IMR-90 (cell line): ENCODE results near the gene GNRH2. TPM values are rescaled to one million over a fixed set of nuclear protein-coding genes. Genes with fewer than 3 reads are reported as not detected.

Experiments
- ATAC-seq: fragments of 200-7000 bp; cut with Tn5 transposase; 2 replicates; pipeline ENCODE4 v1.9.1; 2020; ENCODE audit warnings: low read depth, mild to moderate bottlenecking, moderate library complexity
- BruUV-seq: library from RNA; stranded (reverse); fragments of 400-500 nt; replicated peaks from 2 replicates; lab custom pipeline; 2021; lab: Mats Ljungman, UMichigan
- CTCF ChIA-PET: fragments of 300-600 bp; formaldehyde crosslinking; extraction: SDS; loops from one replicate; lab custom pipeline; 2021; ENCODE audit warnings: antibody characterized with exemption; lab: Yijun Ruan, JAX
- POLR2A ChIA-PET: fragments of 300-600 bp; sonication (Branson Sonifier 250); formaldehyde crosslinking; loops from one replicate; lab custom pipeline; 2022; ENCODE audit warnings: antibody characterized with exemption; ENCODE audit not compliant: unreplicated experiment; lab: Charles Lee
- DNase-seq: peaks from one replicate; pipeline ENCODE4 v3.0.0; 2013
- H2AFZ ChIP-seq: replicated peaks from 2 replicates; pipeline ENCODE3; 2013; ENCODE audit warnings: low read length, mild to moderate bottlenecking; ENCODE audit not compliant: poor library complexity
- H2AK5ac ChIP-seq: 2 replicates; pipeline ENCODE4 v1.6.1; 2013; ENCODE audit warnings: low read depth, low read length, inconsistent platforms
- H2AK9ac ChIP-seq: replicated peaks from 2 replicates; pipeline ENCODE3; 2013; ENCODE audit warnings: mild to moderate bottlenecking, low read depth, low read length, moderate library complexity; ENCODE audit not compliant: poor library complexity
- H2BK120ac ChIP-seq: 2 replicates; pipeline ENCODE4 v1.6.1; 2013; ENCODE audit warnings: low read depth, low read length, inconsistent platforms
- H2BK15ac ChIP-seq: 3 replicates; pipeline ENCODE4 v1.6.1; 2013; ENCODE audit warnings: low read depth, low read length, inconsistent platforms
- H2BK20ac ChIP-seq: 2 replicates; pipeline ENCODE4 v1.6.1; 2013; ENCODE audit warnings: low read depth, mild to moderate bottlenecking, inconsistent platforms, low read length, moderate library complexity
- H2BK5ac ChIP-seq: 2 replicates; pipeline ENCODE4 v1.6.1; 2013; ENCODE audit warnings: mild to moderate bottlenecking, low read depth, low read length, inconsistent platforms; ENCODE audit not compliant: poor library complexity, severe bottlenecking
- H3K14ac ChIP-seq: replicated peaks from 2 replicates; pipeline ENCODE4 v1.6.1; 2013; ENCODE audit warnings: low read depth, low read length, inconsistent platforms
- H3K18ac ChIP-seq: 2 replicates; pipeline ENCODE4 v1.6.1; 2013; ENCODE audit warnings: low read depth, low read length, control low read depth
- H3K23ac ChIP-seq: 2 replicates; pipeline ENCODE4 v1.6.1; 2013; ENCODE audit warnings: low read depth, low read length, inconsistent platforms
- H3K27ac ChIP-seq: 2 replicates; pipeline ENCODE4 v1.5.1; 2013; ENCODE audit warnings: mild to moderate bottlenecking, control low read depth, low read length; ENCODE audit not compliant: insufficient read depth
- H3K27me3 ChIP-seq: 2 replicates; pipeline ENCODE4 v1.6.1; 2013; ENCODE audit warnings: low read length; ENCODE audit not compliant: control insufficient read depth, insufficient read depth
- H3K36me3 ChIP-seq: 2 replicates; pipeline ENCODE4 v1.6.1; 2013; ENCODE audit warnings: low read length, mixed read lengths; ENCODE audit not compliant: control insufficient read depth, insufficient read depth
- H3K4ac ChIP-seq: 2 replicates; pipeline ENCODE4 v1.6.1; 2013; ENCODE audit warnings: low read depth, low read length, inconsistent platforms
- H3K4me1 ChIP-seq: 2 replicates; pipeline ENCODE4 v1.6.1; 2013; ENCODE audit warnings: low read length, mixed read lengths; ENCODE audit not compliant: control insufficient read depth, insufficient read depth
- H3K4me2 ChIP-seq: 2 replicates; pipeline ENCODE4 v1.6.1; 2013; ENCODE audit warnings: low read depth, mild to moderate bottlenecking, control low read depth, low read length, moderate library complexity
- H3K4me3 ChIP-seq: 2 replicates; pipeline ENCODE4 v1.5.1; 2013; ENCODE audit warnings: low read depth, mild to moderate bottlenecking, control low read depth, low read length, moderate library complexity; ENCODE audit not compliant: insufficient read depth
- H3K56ac ChIP-seq: 2 replicates; pipeline ENCODE4 v1.6.1; 2013; ENCODE audit warnings: low read length, inconsistent platforms; ENCODE audit not compliant: insufficient read depth; ENCODE audit errors: extremely low read depth
- H3K79me1 ChIP-seq, 2 experiments: 2 replicates each; pipeline ENCODE4 v1.6.1; 2013; ENCODE audit warnings: low read length in 2 of 2, inconsistent platforms in 1 of 2, low read depth in 1 of 2
- H3K9ac ChIP-seq: 2 replicates; pipeline ENCODE4 v1.6.1; 2013; ENCODE audit warnings: low read depth, low read length, control low read depth
- H3K9me1 ChIP-seq: 2 replicates; pipeline ENCODE4 v1.6.1; 2013; ENCODE audit warnings: low read length, inconsistent platforms; ENCODE audit not compliant: insufficient read depth
- H3K9me3 ChIP-seq: 2 replicates; pipeline ENCODE4 v1.6.1; 2013; ENCODE audit warnings: low read length; ENCODE audit not compliant: control insufficient read depth, insufficient read depth
- H4K20me1 ChIP-seq: 2 replicates; pipeline ENCODE4 v1.6.1; 2013; ENCODE audit warnings: low read length, inconsistent platforms; ENCODE audit not compliant: insufficient read depth
- H4K5ac ChIP-seq: 2 replicates; pipeline ENCODE4 v1.6.1; 2013; ENCODE audit warnings: mild to moderate bottlenecking, low read depth, low read length, control low read depth
- H4K8ac ChIP-seq, 2 experiments: 2 replicates each; pipeline ENCODE4 v1.6.1; 2013; ENCODE audit warnings: low read depth in 2 of 2, low read length in 2 of 2, control low read depth in 1 of 2, inconsistent platforms in 1 of 2
- H4K91ac ChIP-seq: 2 replicates; pipeline ENCODE4 v1.6.1; 2013; ENCODE audit warnings: low read depth, low read length, inconsistent platforms; ENCODE audit not compliant: insufficient read depth
- BHLHE40 ChIP-seq: fragments of 150-350 bp; IDR thresholded peaks from 2 replicates; pipeline ENCODE4 v1.6.1; 2016; ENCODE audit warnings: mild to moderate bottlenecking, low read depth, low read length
- CEBPB ChIP-seq: IDR thresholded peaks from 2 replicates; pipeline ENCODE4 v1.6.1; 2012; ENCODE audit warnings: low read depth, low read length, improper control_type of control experiment
- CTCF ChIP-seq: conservative IDR thresholded peaks from 2 replicates; pipeline ENCODE4 v1.5.1; 2012; ENCODE audit warnings: mild to moderate bottlenecking, low read depth, low read length, improper control_type of control experiment
- FOS ChIP-seq: fragments of 150-350 bp; IDR thresholded peaks from 2 replicates; pipeline ENCODE4 v1.6.1; 2016; ENCODE audit warnings: low read depth, low read length
- MAFK ChIP-seq: IDR thresholded peaks from 2 replicates; pipeline ENCODE4 v1.6.1; 2012; ENCODE audit warnings: low read depth, low read length, improper control_type of control experiment
- NFE2L2 ChIP-seq: fragments of 150-350 bp; IDR thresholded peaks from 2 replicates; pipeline ENCODE4 v1.6.1; 2016; ENCODE audit warnings: low read depth, mild to moderate bottlenecking, low read length
- WGBS, 2 experiments: methylation state at CpG; one replicate each; pipeline versions ENCODE4 v1.1.5 to v1.1.7; 2013; ENCODE audit warnings: missing lambda C conversion rate in 2 of 2; ENCODE audit not compliant: insufficient read length in 1 of 2; ENCODE audit errors: extremely low coverage in 2 of 2; 5-methylcytosine and 5-hydroxymethylcytosine counted together
- dilution Hi-C: fragments of 300-500 bp; cut with HindIII; formaldehyde crosslinking; loops from one replicate; pipeline ENCODE4 v1.14.3; 2018; ENCODE audit warnings: low sequenced_read_pairs; ENCODE audit not compliant: unreplicated experiment
- in situ Hi-C: fragments of 300-500 bp; cut with MboI; formaldehyde crosslinking; loops from 3 replicates; pipeline ENCODE4 v1.14.3; 2019; ENCODE audit warnings: low sequenced_read_pairs, inconsistent platforms, mixed read lengths
- intact Hi-C: fragments of 100-400 bp; cut with micrococcal nuclease; formaldehyde crosslinking; loops from 2 replicates; pipeline ENCODE4 v1.10.0; 2022
- polyA plus RNA-seq, 3 experiments: library from polyadenylated mRNA; depleted of rRNA; stranded (reverse); fragments of >200 nt; gene quantifications; 2 replicates each; pipeline ENCODE4 v1.2.3, GENCODE V29; 2012; ENCODE audit warnings: low replicate concordance in 1 of 3
- total RNA-seq: library from RNA; depleted of rRNA; stranded (reverse); fragments of >200 nt; gene quantifications from 2 replicates; pipeline ENCODE4 v1.2.3, GENCODE V29; 2012
- TF ChIP-seq, protein P1 (sequence below): fragments of 150-350 bp; IDR thresholded peaks from 2 replicates; pipeline ENCODE4 v1.6.1; 2017; ENCODE audit warnings: mild to moderate bottlenecking, antibody characterized with exemption, low read length, low read depth
- TF ChIP-seq, protein P2 (sequence below): fragments of 150-350 bp; IDR thresholded peaks from 2 replicates; pipeline ENCODE4 v1.6.1; 2016; ENCODE audit warnings: low read depth, mild to moderate bottlenecking, low read length, moderate library complexity, borderline replicate concordance

The GNRH2 gene
- total and polyA plus RNA-seq, 2 of the 4 experiments (the other 2 are of a cell fraction): 0.18 to 0.21 TPM

DNA sequence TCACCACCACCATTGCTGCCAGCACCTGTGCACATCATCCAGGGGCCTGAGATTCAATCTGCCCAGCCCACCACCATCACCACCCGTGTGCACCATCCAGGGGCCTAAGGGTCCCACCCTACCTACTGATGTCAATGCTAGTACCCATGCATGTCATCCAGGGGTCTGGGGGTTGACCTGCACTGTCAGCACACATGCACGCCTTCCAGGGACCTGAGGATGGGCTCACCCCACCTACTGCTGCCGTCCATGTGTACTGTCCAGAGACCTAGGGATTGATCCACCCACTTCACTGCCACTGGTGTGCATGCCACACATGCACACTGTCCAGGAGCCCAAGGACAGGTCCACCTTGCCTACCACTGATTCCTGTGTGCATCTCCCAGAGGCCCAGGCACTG lies 16.1 kb downstream of the GNRH2 start:
- DNase-seq (no peak), ATAC-seq (no peak)
- CTCF ChIA-PET: no interaction called here
- Histone ChIP-seq H3K9me3 (no peaks in the 10 kb centered on the region), H2AK9ac (peak overlapping the region; percentile 72), H2AFZ (peak overlapping the region; percentile 13), H3K23ac (no peak overlapping the region), H3K27me3 (no peaks in the 10 kb centered on the region), H3K4ac (no peak overlapping the region), H3K9me1 (0 out of 2 replicates have a peak, but pooled peaks cover 4% of the 10 kb centered on the region), H3K79me1 (no peaks in the 10 kb centered on the region), H3K4me1 (no peaks in the 10 kb centered on the region), H3K18ac (no peak overlapping the region), H3K14ac (no peak overlapping the region), H2BK15ac (no peak overlapping the region), H3K4me3 (no peak overlapping the region), H3K36me3 (no peaks in the 10 kb centered on the region), H3K27ac (no peak overlapping the region), H2BK120ac (no peak overlapping the region), H3K9ac (no peak overlapping the region), H4K91ac (no peak overlapping the region), H3K56ac (no peak overlapping the region), H2BK20ac (no peak overlapping the region), H3K4me2 (no peak overlapping the region), H4K20me1 (no peaks in the 10 kb centered on the region), H2BK5ac (no peak overlapping the region), H2AK5ac (no peak overlapping the region), H4K8ac (no peak overlapping the region), H4K5ac (no peak overlapping the region)
- WGBS, 2 experiments: 78% methylated on average over 2 of the region's 3 CpGs; no CpG with 5 or more reads in 1 of the 2 experiments
- in situ Hi-C loops: loop anchor here (5.0 kb wide), 1 partner anchor 48 kb away; no protein-coding TSS in a partner anchor
- dilution Hi-C loops: no loop called here
- POLR2A ChIA-PET: no interaction called here
- TF ChIP-seq MAFK: no peak
- TF ChIP-seq FOS: no peak
- no peak for TF ChIP-seq BHLHE40
- TF ChIP-seq, protein P1, sequence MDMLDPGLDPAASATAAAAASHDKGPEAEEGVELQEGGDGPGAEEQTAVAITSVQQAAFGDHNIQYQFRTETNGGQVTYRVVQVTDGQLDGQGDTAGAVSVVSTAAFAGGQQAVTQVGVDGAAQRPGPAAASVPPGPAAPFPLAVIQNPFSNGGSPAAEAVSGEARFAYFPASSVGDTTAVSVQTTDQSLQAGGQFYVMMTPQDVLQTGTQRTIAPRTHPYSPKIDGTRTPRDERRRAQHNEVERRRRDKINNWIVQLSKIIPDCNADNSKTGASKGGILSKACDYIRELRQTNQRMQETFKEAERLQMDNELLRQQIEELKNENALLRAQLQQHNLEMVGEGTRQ: no peak
- no peak for TF ChIP-seq CTCF
- no peak for TF ChIP-seq NFE2L2
- TF ChIP-seq, protein P2, sequence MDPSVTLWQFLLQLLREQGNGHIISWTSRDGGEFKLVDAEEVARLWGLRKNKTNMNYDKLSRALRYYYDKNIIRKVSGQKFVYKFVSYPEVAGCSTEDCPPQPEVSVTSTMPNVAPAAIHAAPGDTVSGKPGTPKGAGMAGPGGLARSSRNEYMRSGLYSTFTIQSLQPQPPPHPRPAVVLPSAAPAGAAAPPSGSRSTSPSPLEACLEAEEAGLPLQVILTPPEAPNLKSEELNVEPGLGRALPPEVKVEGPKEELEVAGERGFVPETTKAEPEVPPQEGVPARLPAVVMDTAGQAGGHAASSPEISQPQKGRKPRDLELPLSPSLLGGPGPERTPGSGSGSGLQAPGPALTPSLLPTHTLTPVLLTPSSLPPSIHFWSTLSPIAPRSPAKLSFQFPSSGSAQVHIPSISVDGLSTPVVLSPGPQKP: no peak
- no peak for TF ChIP-seq CEBPB
- BruUV-seq: no TSS peak
- intact Hi-C loops: loop anchor here (10.0 kb wide), 1 partner anchor 255 kb away; no protein-coding TSS in a partner anchor
